GM12801 (cell line): ENCODE data around the gene RGS19.

Experiments
- CTCF ChIP-seq: IDR thresholded peaks from one replicate; pipeline ENCODE4 v1.5.1; 2011; ENCODE audit warnings: control low read depth; ENCODE audit not compliant: insufficient read length; ENCODE audit errors: extremely low read depth

Gene RGS19

GRCh38 chr20:64052987-64053840, 26.1 kb downstream of the RGS19 start:
- no peak for TF ChIP-seq CTCF

GRCh38 chr20:64052326-64052722, 27.0 kb downstream of the RGS19 start:
- TF ChIP-seq CTCF: no peak

GRCh38 chr20:64051561-64052325, 27.6 kb downstream of the RGS19 start:
- TF ChIP-seq CTCF: no peak

- no peak for TF ChIP-seq CTCF
Measured at GRCh38 chr20:64051033-64051452, 28.3 kb downstream of the RGS19 start.

- no peak for TF ChIP-seq CTCF
Measured at GRCh38 chr20:64050261-64051032, 28.9 kb downstream of the RGS19 start.

GRCh38 chr20:64049878-64050260, 29.4 kb downstream of the RGS19 start:
- no peak for TF ChIP-seq CTCF
